Activated naive CD8-positive, alpha-beta T cell treated with anti-CD3 and anti-CD28 coated beads for 36 hours (primary cell): Measurements from ENCODE around the gene C2orf81. TPM values are rescaled to one million over a fixed set of nuclear protein-coding genes. Genes with fewer than 3 reads are reported as not detected.
"Not testable (repeated sequence)": the region's sequence is repeated elsewhere in the genome, so short reads cannot be mapped to it uniquely, and the experiment has no call there.

Source experiments
- DNase-seq: peaks from one replicate; pipeline ENCODE4 v3.0.0; 2021
- H3K27ac Mint-ChIP-seq: one replicate; pipeline ENCODE4 v1.8.0; 2022; ENCODE audit warnings: mild to moderate bottlenecking, moderate library complexity, mixed read lengths
- H3K27me3 Mint-ChIP-seq: one replicate; pipeline ENCODE4 v1.8.0; 2022; ENCODE audit warnings: mild to moderate bottlenecking, mixed read lengths
- H3K36me3 Mint-ChIP-seq: one replicate; pipeline ENCODE4 v1.8.0; 2021; ENCODE audit warnings: mild to moderate bottlenecking, mixed read lengths
- H3K4me1 Mint-ChIP-seq: one replicate; pipeline ENCODE4 v1.8.0; 2021; ENCODE audit warnings: mixed read lengths
- H3K4me3 Mint-ChIP-seq: one replicate; pipeline ENCODE4 v1.8.0; 2022; ENCODE audit warnings: mild to moderate bottlenecking, moderate library complexity, mixed read lengths
- H3K9me3 Mint-ChIP-seq: one replicate; pipeline ENCODE4 v1.8.0; 2022; ENCODE audit warnings: mixed read lengths
- total RNA-seq, 2 experiments: library from RNA; stranded (reverse); gene quantifications; one replicate each; pipeline ENCODE4 v1.2.3, GENCODE V29; 2021

Gene C2orf81
- total RNA-seq, 2 experiments from 2014 or later, result 5.1 to 6.2 TPM

DNA sequence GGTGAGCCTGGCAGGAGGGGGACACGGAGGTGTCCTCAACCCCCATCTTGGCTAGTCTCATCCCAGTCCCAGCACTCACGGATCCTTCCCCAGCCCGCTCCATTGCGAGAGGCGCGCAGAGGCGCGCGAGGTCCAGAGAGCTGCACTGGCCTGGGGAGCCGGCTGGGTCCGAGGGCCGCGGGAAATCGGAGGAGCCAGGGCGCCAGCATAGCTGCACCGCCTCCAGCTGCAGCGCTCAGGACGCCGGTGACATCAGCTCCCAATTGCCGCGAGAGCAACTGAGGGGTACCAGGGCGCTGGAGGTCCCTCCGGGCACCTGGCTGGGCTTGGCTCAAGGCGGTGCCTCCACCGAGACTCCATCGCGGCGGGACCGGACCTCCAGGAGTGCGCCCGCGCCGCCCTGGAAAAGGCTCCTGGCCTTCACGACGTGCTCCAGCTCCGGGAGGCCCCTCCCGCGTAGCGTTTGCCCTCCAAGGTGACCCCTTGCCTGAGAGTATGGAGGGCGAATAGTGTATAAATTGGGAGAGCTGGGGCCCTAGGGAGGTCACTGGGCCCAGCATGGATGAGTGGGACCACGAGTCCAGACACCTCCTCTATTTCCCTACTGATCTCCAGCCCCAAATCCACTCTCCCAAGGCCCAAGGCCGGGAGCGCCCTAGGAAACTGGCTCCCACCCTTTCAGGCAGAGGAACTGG, 14.8 kb upstream of the C2orf81 start:
- H3K4me3 Mint-ChIP-seq, result no peak overlapping the region
- DNase-seq, result no peak
- H3K36me3 Mint-ChIP-seq, result no peaks in the 10 kb centered on the region
- peaks cover 26% of the 10 kb centered on the region for H3K27me3 Mint-ChIP-seq
- H3K27ac Mint-ChIP-seq, result no peak overlapping the region
- no peaks in the 10 kb centered on the region for H3K9me3 Mint-ChIP-seq
- peaks cover 2% of the 10 kb centered on the region for H3K4me1 Mint-ChIP-seq

DNA sequence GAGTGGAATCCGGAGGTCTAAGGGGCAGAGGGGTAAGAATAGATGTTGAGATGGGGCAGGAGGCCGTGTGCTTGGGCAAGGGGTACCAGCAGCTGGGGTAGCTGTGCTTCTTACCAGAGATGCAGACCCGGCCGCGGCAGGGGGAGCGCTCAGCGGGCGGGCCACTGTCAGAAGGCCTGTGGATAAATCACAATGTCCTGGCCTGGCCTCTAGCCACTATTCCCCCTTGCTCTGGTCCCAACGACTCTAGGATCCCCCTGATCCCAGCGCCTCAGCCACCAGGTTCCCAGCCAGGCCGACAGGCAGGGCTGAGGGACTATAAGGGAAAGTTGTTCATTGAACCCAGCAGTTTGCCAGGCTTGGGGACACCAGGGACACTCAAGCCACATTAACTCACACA, 9.1 kb upstream of the C2orf81 start:
- peaks cover 3% of the 10 kb centered on the region for H3K36me3 Mint-ChIP-seq
- H3K27ac Mint-ChIP-seq, result no peak overlapping the region
- H3K9me3 Mint-ChIP-seq, result no peaks in the 10 kb centered on the region
- no peak overlapping the region for H3K4me3 Mint-ChIP-seq
- H3K27me3 Mint-ChIP-seq, result no peaks in the 10 kb centered on the region
- DNase-seq, result no peak
- no peaks in the 10 kb centered on the region for H3K4me1 Mint-ChIP-seq

DNA sequence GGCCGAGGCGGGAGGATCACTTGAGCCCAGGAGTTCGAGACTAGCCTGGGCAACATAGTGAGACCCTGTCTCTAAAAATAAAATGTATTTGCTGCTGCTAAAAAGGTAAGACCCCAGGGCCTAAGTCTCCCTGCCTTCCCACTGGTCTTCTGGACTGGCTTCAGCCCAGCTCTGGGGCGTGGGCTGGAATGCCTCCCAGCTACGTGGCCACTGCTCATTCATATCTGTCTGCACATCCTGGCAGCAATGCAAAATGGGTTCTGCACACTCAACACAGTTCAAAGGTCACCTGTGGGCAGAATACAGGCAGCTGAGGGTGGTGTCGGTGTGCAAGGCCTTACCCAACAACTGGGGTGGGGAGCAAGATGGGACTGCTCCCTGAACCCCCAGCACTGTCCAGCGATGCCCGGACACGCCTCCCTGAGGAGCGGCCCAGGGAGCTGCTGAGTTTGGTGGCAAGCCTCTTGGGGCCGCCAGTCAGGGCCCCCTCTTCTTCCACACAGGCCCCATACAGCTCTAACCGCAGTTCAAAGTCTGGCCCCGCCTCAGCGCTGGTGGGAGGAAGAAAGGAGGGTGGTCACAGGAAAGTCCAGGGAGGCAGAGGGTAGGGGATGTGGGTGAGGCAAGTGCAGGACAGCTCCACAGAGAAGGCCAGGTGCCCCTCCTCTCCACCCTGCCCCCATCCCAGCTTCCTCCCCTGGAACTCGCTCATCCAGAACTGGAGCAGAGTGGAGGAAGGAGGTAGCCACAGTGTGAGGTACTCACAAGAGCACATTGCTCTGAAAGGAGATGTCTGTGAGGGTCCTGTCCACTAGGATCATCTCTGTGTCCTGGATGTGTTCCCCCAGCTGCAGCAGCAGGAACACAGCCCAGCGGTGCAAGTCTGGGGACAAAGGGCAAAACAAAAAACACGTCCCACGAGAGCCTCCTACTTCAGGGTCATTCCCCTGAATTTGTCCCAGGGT, 8.3 kb upstream of the C2orf81 start:
- no peak overlapping the region for H3K4me3 Mint-ChIP-seq
- H3K27ac Mint-ChIP-seq, result no peak overlapping the region
- H3K4me1 Mint-ChIP-seq, result no peaks in the 10 kb centered on the region
- H3K36me3 Mint-ChIP-seq, result peaks cover 7% of the 10 kb centered on the region
- no peaks in the 10 kb centered on the region for H3K9me3 Mint-ChIP-seq
- DNase-seq, result no peak
- no peaks in the 10 kb centered on the region for H3K27me3 Mint-ChIP-seq

DNA sequence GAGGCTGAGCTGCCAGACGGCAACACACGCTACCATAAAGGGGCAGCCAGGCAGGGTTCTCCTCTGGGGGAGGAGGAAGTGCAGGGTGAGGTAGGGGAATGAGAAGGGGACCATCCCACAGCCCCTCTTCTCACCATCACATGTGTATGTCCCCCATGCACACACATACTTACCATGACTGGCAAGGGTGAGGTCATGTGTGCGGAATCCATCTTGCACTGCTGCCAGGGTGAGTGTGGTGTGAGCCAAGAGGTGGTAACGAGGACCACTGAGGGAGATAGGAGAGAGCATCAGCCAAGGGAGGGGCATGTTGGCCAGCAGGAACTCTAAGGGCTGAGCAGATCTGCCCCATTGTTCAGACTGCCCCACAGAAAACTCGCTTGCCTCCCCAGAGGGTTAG, 7.3 kb upstream of the C2orf81 start:
- Mint-ChIP-seq H3K4me1 (no peaks in the 10 kb centered on the region), H3K4me3 (no peak overlapping the region), H3K36me3 (peaks cover 9% of the 10 kb centered on the region), H3K27ac (no peak overlapping the region), H3K27me3 (no peaks in the 10 kb centered on the region), H3K9me3 (no peaks in the 10 kb centered on the region)
- no peak for DNase-seq

DNA sequence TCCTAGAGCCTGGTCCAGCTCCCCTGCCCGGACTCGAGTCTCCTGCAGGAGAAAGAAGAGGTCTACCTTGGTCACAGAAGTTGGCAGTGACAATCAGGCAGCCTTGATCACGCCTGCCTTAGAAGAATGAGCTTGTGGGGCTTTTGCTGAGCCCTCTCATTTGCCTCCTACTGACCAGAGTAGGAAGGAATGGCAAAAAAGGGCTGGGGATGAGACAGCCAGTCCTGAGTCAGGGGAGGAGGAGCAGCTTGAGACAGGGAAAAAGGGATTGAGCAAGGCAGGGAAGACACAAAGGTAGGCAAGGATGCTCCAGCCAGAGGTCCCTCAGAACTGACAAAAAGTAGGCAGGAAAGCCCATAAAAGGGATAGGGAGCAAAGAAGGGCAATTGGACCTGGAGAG, 6.1 kb upstream of the C2orf81 start:
- H3K4me3 Mint-ChIP-seq, result no peak overlapping the region
- H3K27me3 Mint-ChIP-seq, result no peaks in the 10 kb centered on the region
- H3K9me3 Mint-ChIP-seq, result no peaks in the 10 kb centered on the region
- no peak overlapping the region for H3K27ac Mint-ChIP-seq
- H3K4me1 Mint-ChIP-seq, result peaks cover 4% of the 10 kb centered on the region
- DNase-seq, result no peak
- peaks cover 18% of the 10 kb centered on the region for H3K36me3 Mint-ChIP-seq

DNA sequence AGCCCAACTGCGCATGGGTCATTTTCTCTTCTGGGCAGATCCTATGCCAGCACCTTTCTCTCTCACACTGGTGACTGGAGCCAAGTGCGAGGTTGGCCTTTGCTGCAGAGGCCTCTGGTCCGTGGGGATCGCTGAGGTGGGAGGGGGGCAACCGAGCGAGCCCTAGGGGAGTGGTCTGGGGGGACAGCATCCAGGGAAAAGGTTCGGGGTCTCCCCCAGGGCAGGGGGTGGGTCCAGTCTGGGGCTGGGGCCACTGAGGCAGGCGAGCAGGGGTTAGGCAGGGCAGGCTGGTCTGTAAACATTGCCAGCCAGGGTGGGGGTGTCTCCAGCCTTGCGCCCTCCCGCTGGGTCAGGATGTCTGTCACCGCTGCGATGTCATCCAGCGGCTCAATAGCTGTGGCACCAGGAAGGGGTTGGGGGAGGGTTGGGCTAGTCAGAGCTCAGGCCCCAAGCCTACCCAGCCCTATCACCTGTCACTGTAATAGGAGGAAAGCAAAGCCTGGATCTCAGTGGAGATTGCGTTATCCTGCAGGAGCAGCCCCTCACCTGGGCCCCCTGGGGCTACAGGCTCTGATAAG, 4.9 kb upstream of the C2orf81 start:
- H3K36me3 Mint-ChIP-seq, result peaks cover 18% of the 10 kb centered on the region
- H3K4me3 Mint-ChIP-seq, result no peak overlapping the region
- no peaks in the 10 kb centered on the region for H3K9me3 Mint-ChIP-seq

DNA sequence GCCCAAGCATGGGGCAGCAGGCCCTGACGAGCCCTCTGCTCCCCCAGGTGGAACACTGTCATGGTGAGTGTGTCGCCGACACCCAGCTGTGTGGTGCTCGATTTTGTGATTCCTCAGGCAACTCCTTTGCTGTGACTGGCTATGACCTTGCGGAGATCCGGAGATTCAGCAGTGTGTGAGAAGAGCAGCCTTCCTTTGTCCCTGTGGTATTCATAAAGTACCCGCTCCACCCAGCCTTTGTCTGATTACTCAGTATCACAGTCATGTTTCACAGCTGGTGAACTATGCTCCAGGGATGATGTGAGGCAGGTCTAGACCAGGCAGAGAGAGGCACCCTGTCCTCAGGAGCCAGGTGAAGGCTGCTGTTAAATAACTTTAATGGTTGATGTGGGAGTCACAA, 4.1 kb upstream of the C2orf81 start:
- no peak overlapping the region for H3K27ac Mint-ChIP-seq
- DNase-seq, result no peak
- H3K36me3 Mint-ChIP-seq, result peaks cover 18% of the 10 kb centered on the region
- peaks cover 8% of the 10 kb centered on the region for H3K4me1 Mint-ChIP-seq
- H3K9me3 Mint-ChIP-seq, result no peaks in the 10 kb centered on the region
- no peak overlapping the region for H3K4me3 Mint-ChIP-seq
- no peaks in the 10 kb centered on the region for H3K27me3 Mint-ChIP-seq

More for the DNA sequence above, 4.9 kb upstream of the C2orf81 start:
- H3K27ac Mint-ChIP-seq, result no peak overlapping the region
- DNase-seq, result no peak
- peaks cover 4% of the 10 kb centered on the region for H3K4me1 Mint-ChIP-seq
- H3K27me3 Mint-ChIP-seq, result no peaks in the 10 kb centered on the region

DNA sequence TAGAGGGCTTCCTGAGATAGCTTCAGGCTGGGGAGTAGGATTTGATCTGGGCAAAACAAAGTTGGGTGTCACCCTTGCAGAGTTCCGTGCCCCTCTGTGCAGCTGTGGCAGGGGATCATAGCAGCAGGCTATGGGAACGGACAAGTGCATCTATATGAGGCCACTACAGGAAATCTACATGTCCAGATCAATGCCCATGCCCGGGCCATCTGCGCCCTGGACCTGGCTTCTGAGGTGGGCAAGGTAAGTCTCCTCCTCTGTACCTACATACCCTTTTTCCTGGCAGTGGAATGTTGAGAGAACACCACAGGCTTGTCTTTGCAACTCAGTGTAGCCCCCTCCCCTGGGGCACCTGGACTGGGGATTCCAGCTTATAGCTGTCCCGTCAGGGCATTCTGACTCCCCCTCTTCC, 3.6 kb upstream of the C2orf81 start:
- H3K27ac Mint-ChIP-seq, result no peak overlapping the region
- H3K4me1 Mint-ChIP-seq, result peaks cover 13% of the 10 kb centered on the region
- DNase-seq, result no peak
- H3K36me3 Mint-ChIP-seq, result peaks cover 18% of the 10 kb centered on the region
- no peaks in the 10 kb centered on the region for H3K9me3 Mint-ChIP-seq
- H3K27me3 Mint-ChIP-seq, result no peaks in the 10 kb centered on the region
- no peak overlapping the region for H3K4me3 Mint-ChIP-seq

DNA sequence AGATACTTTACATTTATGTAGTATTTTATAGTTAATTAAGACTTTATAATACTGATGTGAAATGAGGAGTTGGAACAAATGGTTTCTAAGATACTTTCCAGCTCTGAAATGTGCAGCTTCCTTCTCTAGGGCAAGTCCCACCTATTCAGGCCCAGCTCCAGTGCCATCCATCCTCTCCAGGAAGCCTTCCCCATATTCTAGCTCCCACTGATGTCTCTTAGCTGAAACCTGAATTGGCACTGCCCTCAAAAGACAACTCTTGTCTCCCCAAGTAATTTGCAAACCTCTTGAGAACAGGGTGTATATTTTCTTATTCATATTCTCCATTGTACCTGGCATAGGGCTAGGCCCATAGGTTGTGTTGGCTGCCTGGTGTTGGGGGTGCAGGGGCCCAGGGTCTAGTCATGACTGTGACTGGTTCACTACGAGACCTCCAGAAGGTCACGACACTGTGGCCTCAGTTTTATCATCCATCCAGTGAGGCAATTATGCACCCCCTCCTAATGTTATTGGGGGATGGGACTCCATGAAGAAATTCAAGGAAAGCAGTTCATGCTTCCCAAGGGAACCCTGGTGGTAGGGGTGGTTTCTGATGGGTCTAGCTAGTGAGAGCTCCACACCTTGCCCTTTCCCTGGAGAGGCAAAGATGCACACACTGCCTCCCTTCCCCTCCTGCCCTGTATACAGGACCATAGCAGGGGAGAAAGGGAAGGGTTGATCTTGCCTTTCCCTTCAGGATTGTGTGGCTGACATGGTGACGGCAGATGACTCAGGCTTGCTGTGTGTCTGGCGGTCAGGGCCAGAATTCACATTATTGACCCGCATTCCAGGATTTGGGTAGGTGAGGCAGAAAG, 2.9 kb upstream of the C2orf81 start:
- H3K36me3 Mint-ChIP-seq, result peaks cover 17% of the 10 kb centered on the region
- H3K9me3 Mint-ChIP-seq, result no peaks in the 10 kb centered on the region
- no peak overlapping the region for H3K4me3 Mint-ChIP-seq

DNA sequence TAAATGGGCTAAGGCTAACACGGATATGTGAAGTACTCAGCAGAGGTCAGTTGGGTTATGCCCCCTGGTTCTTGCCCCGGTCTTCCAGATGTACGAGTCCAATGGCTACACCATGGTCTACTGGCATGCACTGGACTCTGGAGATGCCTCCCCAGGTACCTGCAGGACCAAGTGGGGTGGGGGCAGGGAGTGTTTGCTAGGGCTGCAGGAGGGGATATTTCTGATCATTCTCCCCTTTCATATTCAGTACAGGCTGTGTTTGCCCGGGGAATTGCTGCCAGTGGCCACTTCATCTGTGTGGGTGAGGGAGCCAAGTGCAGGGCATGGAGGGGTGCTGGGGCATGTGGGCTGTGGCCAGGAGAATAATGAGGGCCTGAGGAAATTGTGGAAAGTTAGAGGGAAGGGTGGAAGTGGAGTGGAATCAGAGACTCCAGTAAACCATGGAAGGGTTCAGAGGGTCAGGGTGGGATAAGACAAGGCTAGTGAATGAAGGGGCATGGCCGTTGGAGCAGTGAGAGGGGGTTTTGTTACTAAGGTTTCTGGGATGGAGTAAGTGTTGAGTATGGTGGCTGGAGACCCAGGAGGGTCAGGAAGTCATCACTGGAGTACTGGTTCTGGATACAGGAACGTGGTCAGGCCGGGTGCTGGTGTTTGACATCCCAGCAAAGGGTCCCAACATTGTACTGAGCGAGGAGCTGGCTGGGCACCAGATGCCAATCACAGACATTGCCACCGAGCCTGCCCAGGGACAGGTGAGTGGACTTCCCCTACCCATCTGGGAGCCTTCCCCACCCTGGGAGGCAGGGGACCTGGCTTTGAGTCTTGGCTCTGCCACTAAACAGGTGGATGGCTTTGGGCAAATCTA, 2.0 kb upstream of the C2orf81 start:
- H3K4me1 Mint-ChIP-seq, result peaks cover 13% of the 10 kb centered on the region
- H3K36me3 Mint-ChIP-seq, result peaks cover 17% of the 10 kb centered on the region
- DNase-seq, result no peak
- no peaks in the 10 kb centered on the region for H3K9me3 Mint-ChIP-seq
- no peak overlapping the region for H3K27ac Mint-ChIP-seq
- peak overlapping the region; percentile 96 for H3K4me3 Mint-ChIP-seq
- H3K27me3 Mint-ChIP-seq, result no peaks in the 10 kb centered on the region

More for the DNA sequence above, 2.9 kb upstream of the C2orf81 start:
- Mint-ChIP-seq H3K27me3 (no peaks in the 10 kb centered on the region), H3K4me1 (peaks cover 13% of the 10 kb centered on the region), H3K27ac (no peak overlapping the region)
- no peak for DNase-seq

DNA sequence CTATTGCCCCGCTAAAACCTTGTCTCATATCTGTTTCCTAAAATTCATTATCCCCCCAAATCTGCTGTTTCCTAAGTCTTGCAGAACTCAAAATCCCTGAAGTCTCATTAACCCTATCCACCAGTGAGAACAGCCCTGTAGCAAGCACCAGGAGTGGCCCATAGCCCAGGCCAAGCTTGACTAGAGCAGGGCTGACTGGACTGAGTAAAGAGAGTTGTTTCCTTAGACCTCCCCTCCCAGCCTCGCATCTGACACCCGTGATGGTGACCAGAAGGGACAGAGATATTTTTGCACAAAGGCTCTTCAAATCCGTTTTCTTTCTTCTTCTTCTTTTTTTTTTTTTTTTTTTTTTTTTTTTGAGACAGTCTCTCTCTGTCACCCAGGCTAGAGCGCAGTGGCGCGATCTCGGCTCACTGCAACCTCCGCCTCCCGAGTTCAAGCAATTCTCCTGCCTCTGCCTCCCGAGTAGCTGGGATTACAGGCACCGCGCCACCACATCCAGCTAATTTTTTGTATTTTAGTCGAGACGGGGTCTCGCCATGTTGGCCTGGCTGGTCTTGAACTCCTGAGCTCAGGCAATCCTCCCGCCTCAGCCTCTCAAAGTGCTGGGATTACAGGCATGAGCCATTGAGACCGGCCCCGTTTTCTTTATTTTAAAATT, 846 bp downstream of the C2orf81 start:
- peaks cover 15% of the 10 kb centered on the region for H3K36me3 Mint-ChIP-seq
- not testable (repeated sequence) for H3K27me3 Mint-ChIP-seq, H3K9me3 Mint-ChIP-seq, DNase-seq
- H3K27ac Mint-ChIP-seq, result peak overlapping the region; percentile 87
- H3K4me1 Mint-ChIP-seq, result peaks cover 17% of the 10 kb centered on the region
- peak overlapping the region; percentile 96 for H3K4me3 Mint-ChIP-seq

DNA sequence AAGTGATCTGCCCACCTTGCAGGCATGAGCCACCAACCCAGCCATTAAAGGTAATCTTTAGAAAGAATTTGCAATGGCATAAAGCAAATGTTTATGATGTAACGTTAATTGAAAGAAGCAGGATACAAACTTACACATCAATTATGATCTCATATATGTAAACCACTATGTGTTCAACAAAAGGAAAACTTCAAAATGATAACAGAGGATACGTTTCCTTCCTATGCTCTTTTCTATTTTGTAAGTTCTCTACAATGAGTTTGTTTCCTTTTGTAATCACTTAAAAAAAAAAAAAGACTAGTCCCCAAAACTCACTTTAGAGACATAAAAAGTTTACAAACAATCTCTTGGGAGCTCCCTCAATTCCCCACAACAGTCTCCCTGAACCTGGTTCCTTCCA, 1.4 kb downstream of the C2orf81 start:
- Mint-ChIP-seq H3K27me3 (no peaks in the 10 kb centered on the region), H3K27ac (peak overlapping the region; percentile 15), H3K9me3 (no peaks in the 10 kb centered on the region), H3K36me3 (peaks cover 11% of the 10 kb centered on the region), H3K4me1 (peaks cover 19% of the 10 kb centered on the region), H3K4me3 (peak overlapping the region; percentile 15)
- DNase-seq, result no peak

DNA sequence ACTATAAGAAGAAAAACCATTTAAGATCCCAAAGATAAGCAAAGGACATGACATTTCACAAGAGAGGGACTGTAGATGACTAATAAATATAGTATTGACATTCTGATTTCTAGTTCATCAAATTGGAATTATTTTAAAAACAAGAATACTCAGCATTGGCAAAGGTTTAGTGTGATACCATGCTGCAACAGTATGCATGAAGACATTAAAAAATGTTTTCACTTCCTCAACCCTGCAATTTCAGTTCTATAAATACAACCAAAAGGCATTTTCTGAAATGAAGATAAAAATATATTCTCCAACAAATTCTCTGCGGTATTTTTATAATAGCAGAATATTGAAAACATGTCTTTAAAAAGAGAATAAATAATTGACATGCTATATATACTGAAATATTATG, 2.1 kb downstream of the C2orf81 start:
- Mint-ChIP-seq H3K27me3 (no peaks in the 10 kb centered on the region), H3K36me3 (peaks cover 10% of the 10 kb centered on the region), H3K27ac (no peak overlapping the region), H3K4me1 (peaks cover 20% of the 10 kb centered on the region), H3K4me3 (no peak overlapping the region), H3K9me3 (no peaks in the 10 kb centered on the region)
- no peak for DNase-seq
